Fibroblast of lung (primary cell): ENCODE data around the gene PFN1. TPM values are rescaled to one million over a fixed set of nuclear protein-coding genes. Genes with fewer than 3 reads are reported as not detected.

Experiments
- DNase-seq, 2 donors: peaks; one replicate each; pipeline versions ENCODE4 v3.0.0 to v3.0.0-alpha.2; 2010; ENCODE audit warnings: low read depth in 2 of 2
- H2AFZ ChIP-seq: 2 replicates; pipeline ENCODE4 v1.5.1; 2012; ENCODE audit warnings: low read length, control low read depth, inconsistent platforms
- H3K27ac ChIP-seq: 2 replicates; pipeline ENCODE4 v1.5.1; 2011; ENCODE audit warnings: low read length, control low read depth; ENCODE audit not compliant: insufficient read depth
- H3K27me3 ChIP-seq: 2 replicates; pipeline ENCODE4 v1.5.1; 2011; ENCODE audit warnings: mild to moderate bottlenecking, low read length; ENCODE audit not compliant: control insufficient read depth, insufficient read depth
- H3K36me3 ChIP-seq: 2 replicates; pipeline ENCODE4 v1.5.1; 2011; ENCODE audit warnings: low read length; ENCODE audit not compliant: control insufficient read depth, insufficient read depth
- H3K4me1 ChIP-seq: 2 replicates; pipeline ENCODE4 v1.5.1; 2011; ENCODE audit warnings: low read length; ENCODE audit not compliant: control insufficient read depth, insufficient read depth; ENCODE audit errors: extremely low read depth
- H3K4me2 ChIP-seq: 2 replicates; pipeline ENCODE4 v1.5.1; 2011; ENCODE audit warnings: low read length, control low read depth; ENCODE audit not compliant: insufficient read depth; ENCODE audit errors: extremely low read depth
- H3K4me3 ChIP-seq, 4 experiments: fragments of 200-600 bp in 1 of 4; sonication (generic) in 1 of 4; replicated peaks in 1 of 4; 2 replicates each; pipeline ENCODE4 v1.5.1; 2011 to 2016; ENCODE audit warnings: low read length in 4 of 4, low read depth in 3 of 4, mild to moderate bottlenecking in 3 of 4, control low read depth in 2 of 4, inconsistent platforms in 1 of 4, mixed read lengths in 1 of 4; ENCODE audit not compliant: insufficient read depth in 1 of 4; ENCODE audit errors: control extremely low read depth in 1 of 4
- H3K79me2 ChIP-seq: 2 replicates; pipeline ENCODE4 v1.5.1; 2012; ENCODE audit warnings: mild to moderate bottlenecking, low read length, inconsistent platforms; ENCODE audit not compliant: control insufficient read depth, insufficient read depth
- H3K9ac ChIP-seq: 2 replicates; pipeline ENCODE4 v1.5.1; 2011; ENCODE audit warnings: mild to moderate bottlenecking, low read length, control low read depth; ENCODE audit not compliant: insufficient read depth
- H3K9me3 ChIP-seq: 2 replicates; pipeline ENCODE4 v1.5.1; 2012; ENCODE audit warnings: low read depth, low read length; ENCODE audit not compliant: control insufficient read depth, insufficient read depth
- H4K20me1 ChIP-seq: 2 replicates; pipeline ENCODE4 v1.5.1; 2011; ENCODE audit warnings: low read length; ENCODE audit not compliant: control insufficient read depth, insufficient read depth; ENCODE audit errors: extremely low read depth
- CTCF ChIP-seq, 2 donors: IDR thresholded peaks in 1 of 2; conservative IDR thresholded peaks in 1 of 2; 1 replicate in 1 of 2; 2 replicates in 1 of 2; pipeline ENCODE4 v1.5.1; 2011 to 2012; ENCODE audit warnings: low read length in 2 of 2, control low read depth in 1 of 2, inconsistent platforms in 1 of 2, low read depth in 1 of 2, mild to moderate bottlenecking in 1 of 2
- EZH2 ChIP-seq: IDR thresholded peaks from 2 replicates; pipeline ENCODE4 v1.5.1; 2012; ENCODE audit warnings: low read length, control low read depth, mild to moderate bottlenecking; ENCODE audit errors: missing control alignments
- polyA plus RNA-seq, 2 donors: library from polyadenylated mRNA; depleted of rRNA in 1 of 2; stranded (reverse) in 1 of 2; unstranded in 1 of 2; fragments of >200 nt; gene quantifications; 2 replicates each; pipeline ENCODE4 v1.2.1, GENCODE V29; 2011 to 2012; ENCODE audit warnings: missing spikeins in 1 of 2
- total RNA-seq: library from RNA; depleted of rRNA; stranded (reverse); fragments of >200 nt; gene quantifications from 2 replicates; pipeline ENCODE4 v1.2.1, GENCODE V29; 2014

Gene PFN1
- total and polyA plus RNA-seq, 2 donors (not counting 1 experiment from before 2014, with no cell fraction given): 422 to 870 TPM

- Histone ChIP-seq H3K27me3 (no peaks in the 10 kb centered on the region), H3K4me3 (no peak overlapping the region), H3K4me2 (no peak overlapping the region), H3K9ac (no peak overlapping the region), H3K4me1 (no peaks in the 10 kb centered on the region), H3K79me2 (no peaks in the 10 kb centered on the region), H3K36me3 (peaks cover 22% of the 10 kb centered on the region), H3K27ac (no peak overlapping the region), H2AFZ (no peak overlapping the region), H3K9me3 (no peaks in the 10 kb centered on the region), H4K20me1 (no peaks in the 10 kb centered on the region)
- no peak for DNase-seq
- no peak for TF ChIP-seq EZH2
- TF ChIP-seq CTCF (conservative IDR thresholded peaks at IDR 0.05 in 1 of 2, IDR thresholded peaks at IDR 0.05 in 1 of 2; ENCODE audit: low read depth in 1 of 2, low read length in 2 of 2): no peak
Measured at GRCh38 chr17:4978726-4979125, 30.4 kb upstream of the PFN1 start.

- no peaks in the 10 kb centered on the region for H3K9me3 ChIP-seq
- H3K27ac ChIP-seq: no peak overlapping the region
- no peak overlapping the region for H3K4me3 ChIP-seq
- H3K27me3 ChIP-seq: no peaks in the 10 kb centered on the region
- H3K4me1 ChIP-seq: peaks cover 12% of the 10 kb centered on the region
- peaks cover 2% of the 10 kb centered on the region for H3K79me2 ChIP-seq
- no peaks in the 10 kb centered on the region for H4K20me1 ChIP-seq
- no peak for DNase-seq
- H2AFZ ChIP-seq: no peak overlapping the region
- TF ChIP-seq EZH2 (no peak), CTCF (conservative IDR thresholded peaks at IDR 0.05 in 1 of 2, IDR thresholded peaks at IDR 0.05 in 1 of 2; ENCODE audit: low read depth in 1 of 2, low read length in 2 of 2) (no peak)
- peaks cover 24% of the 10 kb centered on the region for H3K36me3 ChIP-seq
- no peak overlapping the region for H3K4me2 ChIP-seq
- H3K9ac ChIP-seq: no peak overlapping the region
Measured at GRCh38 chr17:4974115-4974670, 25.9 kb upstream of the PFN1 start.

- H3K27me3 ChIP-seq: no peaks in the 10 kb centered on the region
- peaks cover 12% of the 10 kb centered on the region for H3K4me1 ChIP-seq
- no peak for TF ChIP-seq CTCF (conservative IDR thresholded peaks at IDR 0.05 in 1 of 2, IDR thresholded peaks at IDR 0.05 in 1 of 2; ENCODE audit: low read depth in 1 of 2, low read length in 2 of 2)
- H3K27ac ChIP-seq: no peak overlapping the region
- peaks cover 23% of the 10 kb centered on the region for H3K36me3 ChIP-seq
- no peak overlapping the region for H3K4me3 ChIP-seq
- H3K4me2 ChIP-seq: no peak overlapping the region
- no peaks in the 10 kb centered on the region for H4K20me1 ChIP-seq
- no peak overlapping the region for H2AFZ ChIP-seq
- no peak overlapping the region for H3K9ac ChIP-seq
- no peak for DNase-seq
- H3K79me2 ChIP-seq: peaks cover 5% of the 10 kb centered on the region
- H3K9me3 ChIP-seq: no peaks in the 10 kb centered on the region
Measured at GRCh38 chr17:4973256-4974114, 25.2 kb upstream of the PFN1 start.
